ENCODE data around the gene CD34. TPM values are rescaled to one million over a fixed set of nuclear protein-coding genes. Genes with fewer than 3 reads are reported as not detected.
"Not testable (repeated sequence)": the region's sequence is repeated elsewhere in the genome, so short reads cannot be mapped to it uniquely, and the experiment has no call there.

The CD34 gene
- total and polyA plus RNA-seq, 2 experiments from 2014 or later = 0.27 to 0.29 TPM

DNA sequence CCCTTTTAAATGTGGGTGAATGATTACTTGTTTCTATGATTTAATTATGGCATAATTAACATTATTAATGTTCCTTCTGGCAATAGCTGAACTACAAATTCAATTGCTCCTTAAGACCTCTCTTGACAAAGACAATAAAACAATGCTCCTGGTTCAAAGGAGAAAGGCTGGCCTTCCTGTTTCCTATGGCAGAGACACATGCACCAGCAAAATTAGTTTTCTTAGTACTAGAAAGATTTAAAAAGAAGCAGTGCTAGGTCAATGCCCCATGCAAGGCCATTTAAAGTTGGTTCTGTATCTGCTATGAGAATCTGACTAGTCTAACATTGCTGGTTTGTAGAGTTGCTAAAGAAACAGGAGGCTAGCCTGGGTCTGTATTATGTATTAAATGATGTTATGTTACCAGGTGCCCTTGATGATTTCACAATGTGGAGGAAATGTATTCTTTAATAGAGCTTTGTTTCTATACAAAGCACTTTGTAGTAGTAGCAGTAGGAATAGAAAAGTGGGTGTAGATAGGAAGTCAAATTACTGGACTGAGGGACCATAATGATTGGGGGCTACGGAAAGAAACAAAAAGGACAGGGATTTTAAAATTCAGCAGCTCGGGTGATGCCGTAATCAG lies 38.8 kb upstream of the CD34 start:
- no peaks in the 10 kb centered on the region for H3K9me3 ChIP-seq (ENCODE audit: low read depth)
- no peak overlapping the region for H3K27ac ChIP-seq
- H3K4me1 ChIP-seq (ENCODE audit: low read depth) = no peaks in the 10 kb centered on the region
- no peak overlapping the region for H3K4me3 ChIP-seq
- DNase-seq (ENCODE audit: low read depth in 1 of 2, low spot score in 1 of 2) = no peak
- TF ChIP-seq, protein P1, sequence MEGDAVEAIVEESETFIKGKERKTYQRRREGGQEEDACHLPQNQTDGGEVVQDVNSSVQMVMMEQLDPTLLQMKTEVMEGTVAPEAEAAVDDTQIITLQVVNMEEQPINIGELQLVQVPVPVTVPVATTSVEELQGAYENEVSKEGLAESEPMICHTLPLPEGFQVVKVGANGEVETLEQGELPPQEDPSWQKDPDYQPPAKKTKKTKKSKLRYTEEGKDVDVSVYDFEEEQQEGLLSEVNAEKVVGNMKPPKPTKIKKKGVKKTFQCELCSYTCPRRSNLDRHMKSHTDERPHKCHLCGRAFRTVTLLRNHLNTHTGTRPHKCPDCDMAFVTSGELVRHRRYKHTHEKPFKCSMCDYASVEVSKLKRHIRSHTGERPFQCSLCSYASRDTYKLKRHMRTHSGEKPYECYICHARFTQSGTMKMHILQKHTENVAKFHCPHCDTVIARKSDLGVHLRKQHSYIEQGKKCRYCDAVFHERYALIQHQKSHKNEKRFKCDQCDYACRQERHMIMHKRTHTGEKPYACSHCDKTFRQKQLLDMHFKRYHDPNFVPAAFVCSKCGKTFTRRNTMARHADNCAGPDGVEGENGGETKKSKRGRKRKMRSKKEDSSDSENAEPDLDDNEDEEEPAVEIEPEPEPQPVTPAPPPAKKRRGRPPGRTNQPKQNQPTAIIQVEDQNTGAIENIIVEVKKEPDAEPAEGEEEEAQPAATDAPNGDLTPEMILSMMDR (IDR thresholded peaks at IDR 0.05; ENCODE audit: low read depth, low read length) = no peak
- H3K27me3 ChIP-seq = peaks cover 40% of the 10 kb centered on the region
- no peaks in the 10 kb centered on the region for H3K36me3 ChIP-seq

GRCh38 chr1:207948536-207949250 lies 37.8 kb upstream of the CD34 start:
- no peaks in the 10 kb centered on the region for H3K9me3 ChIP-seq (ENCODE audit: low read depth)
- no peak overlapping the region for H3K27ac ChIP-seq
- peaks cover 38% of the 10 kb centered on the region for H3K27me3 ChIP-seq
- TF ChIP-seq, protein P1 (IDR thresholded peaks at IDR 0.05; ENCODE audit: low read depth, low read length) = no peak
- H3K36me3 ChIP-seq = no peaks in the 10 kb centered on the region
- no peak for DNase-seq (ENCODE audit: low read depth in 1 of 2, low spot score in 1 of 2)
- H3K4me1 ChIP-seq (ENCODE audit: low read depth) = no peaks in the 10 kb centered on the region
- H3K4me3 ChIP-seq = no peak overlapping the region

DNA sequence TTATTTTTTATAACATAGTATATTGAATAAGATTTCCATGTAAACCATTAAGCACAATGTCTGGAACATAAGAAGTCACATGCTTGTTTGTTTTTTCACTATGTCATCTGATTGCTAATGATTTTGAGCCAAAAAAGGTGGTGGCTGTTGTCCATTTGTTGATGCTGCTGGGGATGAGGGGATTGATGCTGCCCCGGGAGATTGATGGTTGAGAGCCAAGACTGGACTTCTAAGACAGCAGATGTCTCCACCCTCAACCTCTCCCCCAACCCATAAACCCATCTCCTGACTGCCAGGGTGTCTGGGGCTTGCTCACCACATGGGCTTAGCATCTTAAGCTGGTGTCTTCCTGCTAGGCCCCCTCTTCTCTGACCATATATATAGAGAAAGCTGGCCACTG lies 35.8 kb upstream of the CD34 start:
- H3K9me3 ChIP-seq (ENCODE audit: low read depth) = no peaks in the 10 kb centered on the region
- TF ChIP-seq, protein P1 (IDR thresholded peaks at IDR 0.05; ENCODE audit: low read depth, low read length) = no peak
- H3K36me3 ChIP-seq = no peaks in the 10 kb centered on the region
- H3K4me3 ChIP-seq = no peak overlapping the region
- no peak overlapping the region for H3K27ac ChIP-seq
- no peaks in the 10 kb centered on the region for H3K4me1 ChIP-seq (ENCODE audit: low read depth)
- peaks cover 32% of the 10 kb centered on the region for H3K27me3 ChIP-seq
- no peak for DNase-seq (ENCODE audit: low read depth in 1 of 2, low spot score in 1 of 2)

- TF ChIP-seq, protein P1 (IDR thresholded peaks at IDR 0.05; ENCODE audit: low read depth, low read length) = no peak
- peak in 1 of 2 donors; percentile 5 for DNase-seq (ENCODE audit: low read depth in 1 of 2, low spot score in 1 of 2)
- H3K27ac ChIP-seq = no peak overlapping the region
These were observed 33.6 kb upstream of the CD34 start for GRCh38 chr1:207944571-207944970.

GRCh38 chr1:207942337-207942741 lies 31.4 kb upstream of the CD34 start:
- H3K4me3 ChIP-seq; DNase-seq (ENCODE audit: low read depth in 1 of 2, low spot score in 1 of 2); H3K36me3 ChIP-seq; H3K4me1 ChIP-seq (ENCODE audit: low read depth); H3K27ac ChIP-seq; H3K9me3 ChIP-seq (ENCODE audit: low read depth): not testable (repeated sequence)
- peaks cover 13% of the 10 kb centered on the region for H3K27me3 ChIP-seq

More at GRCh38 chr1:207944571-207944970, 33.6 kb upstream of the CD34 start:
- Histone ChIP-seq H3K4me1 (ENCODE audit: low read depth) (no peaks in the 10 kb centered on the region), H3K27me3 (peaks cover 16% of the 10 kb centered on the region), H3K36me3 (no peaks in the 10 kb centered on the region), H3K9me3 (ENCODE audit: low read depth) (no peaks in the 10 kb centered on the region), H3K4me3 (no peak overlapping the region)

DNA sequence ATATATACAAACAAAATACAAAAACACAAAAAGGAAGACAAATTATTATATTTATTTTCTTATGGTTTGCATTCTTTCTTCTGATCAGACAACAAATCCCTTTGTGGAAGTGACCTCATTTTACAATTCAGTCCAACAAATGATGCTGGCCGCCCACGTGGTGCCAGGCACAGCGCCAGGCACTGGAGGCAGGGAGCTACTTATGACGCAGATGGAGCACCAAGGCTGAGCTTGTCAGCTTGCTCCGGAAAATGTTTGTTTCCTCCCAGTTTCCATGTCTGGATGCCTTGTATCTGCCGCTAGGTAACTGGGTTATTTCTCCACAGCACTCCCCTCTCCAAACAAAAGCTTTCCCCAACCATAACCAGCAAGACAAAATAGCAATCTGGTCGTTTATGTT lies 30.7 kb upstream of the CD34 start:
- Histone ChIP-seq H3K4me3 (no peak overlapping the region), H3K9me3 (ENCODE audit: low read depth) (no peaks in the 10 kb centered on the region), H3K27ac (no peak overlapping the region), H3K27me3 (peaks cover 13% of the 10 kb centered on the region), H3K36me3 (no peaks in the 10 kb centered on the region), H3K4me1 (ENCODE audit: low read depth) (no peaks in the 10 kb centered on the region)
- DNase-seq (ENCODE audit: low read depth in 1 of 2, low spot score in 1 of 2) = peak in 1 of 2 donors; percentile 94
- TF ChIP-seq, protein P1 (IDR thresholded peaks at IDR 0.05; ENCODE audit: low read depth, low read length) = no peak

Data from cardiac muscle cell (in vitro differentiated cells and primary cell).